T-helper 22 cell (primary cell): ENCODE measurements around the gene GALE.
"Not testable (repeated sequence)": the region's sequence is repeated elsewhere in the genome, so short reads cannot be mapped to it uniquely, and the experiment has no call there.

Experiments
- DNase-seq: peaks from one replicate; pipeline ENCODE4 v3.0.0-alpha.2; 2020; ENCODE audit warnings: low read depth

GALE gene

GRCh38 chr1:23792151-23792945 is 8.2 kb downstream of the GALE start:
- DNase-seq, result no peak

DNA sequence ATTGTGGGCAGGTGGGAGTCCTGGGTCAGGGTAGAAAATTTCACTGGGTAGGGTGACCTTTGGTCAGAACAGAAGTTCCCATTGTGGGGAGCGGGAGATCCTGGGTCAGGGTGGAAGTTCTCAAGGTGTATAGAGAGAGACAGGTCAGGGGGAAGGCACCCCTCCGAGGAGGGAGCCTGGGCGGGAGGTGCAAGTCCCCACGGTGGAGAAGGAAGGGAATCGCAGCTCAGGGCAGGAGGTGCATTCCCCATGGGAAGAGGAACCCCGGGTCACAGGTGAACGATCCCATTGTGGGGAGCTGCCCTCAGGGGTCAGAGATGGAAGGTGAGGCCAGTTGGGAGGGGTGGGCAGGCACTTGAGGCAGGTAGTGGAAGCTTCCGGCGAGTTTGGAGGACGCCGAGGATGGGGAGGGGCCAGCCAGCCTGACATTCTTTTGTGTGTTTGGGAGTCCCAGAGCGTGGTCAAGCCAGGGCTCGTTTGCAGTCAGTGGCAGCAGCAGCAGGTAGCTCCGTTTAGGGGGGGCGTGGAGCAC is 9.0 kb downstream of the GALE start:
- no peak for DNase-seq

DNA sequence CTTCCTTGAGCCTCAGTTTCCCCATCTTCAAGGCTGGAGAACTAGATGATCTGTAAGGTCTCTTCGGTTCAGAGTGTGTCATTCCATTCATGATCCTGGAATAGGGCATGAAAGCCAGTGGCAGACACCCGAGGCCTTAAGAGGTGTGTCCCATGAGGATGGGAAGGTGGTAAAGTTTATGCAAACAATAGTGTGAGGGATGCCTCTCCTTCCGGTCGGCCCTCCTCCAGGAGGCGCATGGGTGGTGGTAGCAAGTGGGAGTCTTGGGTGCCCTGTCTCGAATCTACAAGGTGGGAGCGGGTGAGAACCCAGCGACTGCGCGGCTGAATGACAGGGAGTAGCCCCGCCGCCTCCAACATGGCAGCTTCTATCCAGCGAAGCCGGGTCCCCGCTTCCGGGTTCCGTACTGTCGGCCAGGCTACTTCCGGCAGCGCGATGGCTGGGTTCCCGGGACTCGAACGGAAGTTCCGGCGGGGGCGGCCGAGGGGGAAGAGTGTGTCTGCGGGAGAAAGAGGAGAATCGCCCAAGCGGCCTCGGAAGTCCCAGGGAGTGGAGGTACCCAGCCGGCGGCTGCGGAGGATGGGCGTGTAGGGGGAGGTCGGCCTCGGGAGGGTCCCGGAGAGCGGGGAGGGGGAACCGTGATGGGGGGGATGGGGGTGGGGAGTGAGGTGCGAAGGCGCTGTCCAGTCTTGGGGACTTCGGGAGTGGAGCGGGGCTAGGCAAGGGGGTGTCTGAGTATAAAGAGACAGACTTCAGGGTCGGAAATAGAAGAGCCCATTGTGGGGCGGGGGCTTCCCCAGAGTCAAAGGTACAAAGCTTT is 9.6 kb downstream of the GALE start, which contains the start of gene LYPLA2:
Gene LYPLA2, plus strand, starts transcription at position 450 of the 820 bp plus-strand sequence. CDS start 1,538 bp downstream, outside the sequence.
- DNase-seq, result peak; percentile 77

GRCh38 chr1:23788695-23789094 is 11.9 kb downstream of the GALE start:
- no peak for DNase-seq

DNA sequence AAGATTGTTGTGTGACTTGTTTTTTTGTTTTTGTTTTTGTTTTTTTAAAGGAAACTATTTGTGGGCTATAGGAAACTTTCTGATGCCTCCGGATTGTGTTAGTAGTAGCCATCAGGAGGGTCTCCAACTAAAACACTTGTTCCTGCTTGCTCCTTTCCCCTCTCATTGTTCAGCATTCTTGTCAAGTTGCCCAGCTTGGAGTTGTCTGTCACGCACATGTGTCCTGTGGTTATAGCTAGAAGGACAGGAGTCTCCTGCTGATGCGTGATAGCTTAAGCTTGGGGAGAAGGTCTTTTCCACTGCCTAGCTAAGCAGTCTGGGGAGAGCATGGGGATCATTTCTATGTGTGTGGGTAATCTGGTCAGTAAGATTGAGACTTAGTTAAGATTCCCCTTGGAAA is 12.9 kb downstream of the GALE start:
- DNase-seq, result no peak

GRCh38 chr1:23784846-23785245 is 15.7 kb downstream of the GALE start:
- DNase-seq, result no peak

DNA sequence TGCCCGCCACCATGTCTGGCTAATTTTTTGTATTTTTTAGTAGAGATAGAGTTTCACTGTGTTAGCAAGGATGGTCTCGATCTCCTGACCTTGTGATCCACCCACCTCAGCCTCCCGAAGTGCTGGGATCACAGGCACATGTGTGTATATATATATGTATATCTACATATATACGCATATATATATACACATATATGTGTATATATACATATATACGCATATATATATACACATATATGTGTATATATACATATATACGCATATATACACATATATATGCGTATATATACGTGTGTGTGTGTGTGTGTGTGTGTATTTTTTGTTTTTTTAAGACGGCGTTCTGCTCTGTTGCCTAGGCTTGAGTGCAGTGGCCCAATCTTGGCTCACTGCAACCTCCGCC is 17.4 kb downstream of the GALE start:
- DNase-seq, result not testable (repeated sequence)

- no peak for DNase-seq
Measured at GRCh38 chr1:23779826-23780371, 20.7 kb downstream of the GALE start.

DNA sequence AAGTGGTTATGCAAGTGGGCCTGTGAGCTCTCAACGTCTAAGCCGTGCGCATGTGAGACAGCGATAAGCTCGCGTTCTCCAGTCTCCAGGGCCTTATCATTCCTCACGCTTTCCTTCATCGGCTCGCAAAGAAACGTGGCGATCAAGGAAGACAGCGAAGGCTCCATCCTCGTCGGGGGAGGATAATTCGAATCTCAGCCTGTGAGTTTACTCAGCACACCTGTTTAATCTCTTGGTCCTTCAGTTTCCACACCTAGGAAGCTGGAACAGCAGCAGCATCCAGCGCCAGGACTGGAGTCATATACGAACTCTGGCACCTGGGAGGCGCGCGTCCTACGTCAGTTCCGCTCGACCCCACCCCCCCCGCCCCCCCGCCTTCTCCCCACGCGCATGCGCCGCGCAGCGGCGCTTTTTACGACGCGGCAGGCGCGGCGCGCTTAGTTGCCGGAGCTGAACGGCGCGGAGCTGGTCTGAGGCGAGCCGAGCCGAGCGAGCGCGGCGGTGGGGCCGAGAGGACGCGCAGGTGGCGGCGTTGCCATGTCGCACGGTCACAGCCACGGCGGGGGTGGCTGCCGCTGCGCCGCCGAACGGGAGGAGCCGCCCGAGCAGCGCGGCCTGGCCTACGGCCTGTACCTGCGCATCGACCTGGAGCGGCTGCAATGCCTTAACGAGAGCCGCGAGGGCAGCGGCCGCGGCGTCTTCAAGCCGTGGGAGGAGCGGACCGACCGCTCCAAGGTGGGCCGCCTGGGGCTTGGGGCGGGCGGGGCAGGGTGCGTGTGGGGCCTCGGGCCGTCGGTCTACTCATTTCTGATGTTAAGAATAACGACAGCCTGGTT is 22.4 kb downstream of the GALE start, which contains the start of gene PITHD1:
Gene PITHD1, plus strand, starts transcription at position 440 of the 836 bp plus-strand sequence. Its CDS starts 98 bp downstream, at position 538.
- peak; percentile 71 for DNase-seq

GRCh38 chr1:23776217-23776616 is 24.3 kb downstream of the GALE start:
- DNase-seq, result no peak

DNA sequence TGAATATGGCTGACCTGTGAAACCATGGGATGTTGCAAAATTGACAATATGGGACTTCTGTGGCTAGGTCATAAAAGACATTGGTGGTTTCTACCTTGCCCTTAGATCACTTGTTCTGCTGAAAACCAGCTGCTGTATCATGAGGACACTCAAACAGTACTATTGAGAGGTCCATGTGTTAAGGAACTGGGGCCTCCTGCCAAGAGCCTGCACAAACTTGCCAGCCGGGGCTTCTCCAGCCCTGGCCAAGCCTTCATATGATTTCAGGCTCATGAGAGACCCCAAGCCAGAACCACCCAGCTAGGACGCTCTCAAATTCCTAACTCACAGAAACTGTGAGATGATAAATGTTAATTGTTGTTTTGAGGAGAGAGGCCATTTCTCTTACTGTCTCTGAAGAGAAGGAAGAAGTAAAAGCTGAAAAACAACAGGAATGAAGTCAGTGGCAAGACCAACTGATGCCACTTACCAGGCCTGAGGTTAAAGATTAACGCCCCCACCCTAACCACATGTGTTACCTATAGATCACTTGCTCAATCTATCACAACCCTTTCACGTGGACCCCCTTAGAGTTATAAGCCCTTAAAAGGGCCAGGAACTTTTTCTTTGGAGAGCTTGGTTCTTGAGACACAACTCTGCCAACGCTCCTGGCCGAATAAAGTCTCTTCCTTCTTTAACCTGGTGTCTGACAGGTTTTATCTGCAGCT is 26.2 kb downstream of the GALE start:
- DNase-seq, result no peak

DNA sequence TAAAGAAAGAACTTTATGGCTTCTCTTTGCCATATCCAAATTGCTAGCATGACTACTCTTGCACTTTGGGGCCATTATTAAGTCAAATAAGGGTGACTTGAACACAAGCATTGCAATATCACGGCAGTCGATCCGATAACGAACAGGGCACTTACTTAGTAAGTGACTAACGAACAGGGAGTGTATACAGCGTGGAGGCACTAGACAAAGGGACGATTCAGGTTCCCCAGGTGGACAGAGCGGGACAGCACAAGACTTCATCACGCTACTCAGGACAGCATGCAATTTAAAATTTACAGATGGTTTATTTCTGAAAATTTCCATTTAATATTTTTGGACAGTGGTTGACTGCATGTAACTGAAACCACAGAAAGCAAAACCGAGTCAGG is 27.7 kb downstream of the GALE start:
- DNase-seq, result no peak

- DNase-seq, result peak; percentile 61
Measured at GRCh38 chr1:23772049-23772853, 28.3 kb downstream of the GALE start.

GRCh38 chr1:23768733-23769132 is 31.8 kb downstream of the GALE start:
- DNase-seq, result no peak

DNA sequence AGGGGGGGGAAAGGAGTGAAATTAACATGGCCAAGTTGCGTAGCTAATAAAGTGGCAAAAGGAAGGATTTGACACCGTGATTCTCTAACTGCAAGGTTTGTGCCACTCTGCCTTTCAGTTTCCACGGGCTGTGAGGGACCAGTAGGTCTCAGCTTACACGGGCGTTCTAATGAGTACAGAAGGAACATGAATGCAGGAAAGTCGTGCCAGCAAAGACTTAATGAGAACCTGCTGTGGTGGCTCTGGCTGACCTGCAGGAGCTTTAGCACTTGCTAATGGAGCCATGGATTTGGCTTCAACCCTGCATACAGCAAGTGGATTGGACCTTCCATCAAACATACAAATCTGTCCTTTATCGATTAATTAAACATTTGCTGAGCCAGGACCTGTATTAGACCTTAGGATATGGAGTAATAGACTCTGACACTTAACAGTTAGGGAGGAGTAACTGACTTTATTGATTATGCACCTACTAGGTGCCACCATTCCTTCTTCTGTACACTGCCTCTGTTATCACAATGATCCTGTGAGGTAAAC is 37.4 kb downstream of the GALE start:
- DNase-seq, result no peak

DNA sequence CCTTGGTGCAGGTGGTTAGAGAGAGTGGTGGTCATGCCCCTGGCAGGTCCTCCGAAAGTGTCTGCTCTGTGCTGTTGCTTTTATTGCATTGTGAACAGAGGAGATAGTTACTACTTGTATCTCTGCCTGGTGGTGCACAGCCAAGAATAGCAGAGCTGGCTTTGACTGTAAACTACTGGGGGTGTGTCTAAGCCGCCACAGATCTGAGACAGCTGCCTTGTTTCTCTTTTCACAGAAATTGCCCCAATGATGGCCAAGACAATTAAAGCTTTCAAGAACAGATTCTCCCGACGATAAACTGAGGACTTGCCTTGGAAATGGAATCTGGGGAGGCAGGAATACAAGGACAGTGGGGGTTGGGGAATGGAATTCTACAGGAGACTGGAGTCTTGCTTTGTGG is 41.3 kb downstream of the GALE start:
- DNase-seq, result no peak

DNA sequence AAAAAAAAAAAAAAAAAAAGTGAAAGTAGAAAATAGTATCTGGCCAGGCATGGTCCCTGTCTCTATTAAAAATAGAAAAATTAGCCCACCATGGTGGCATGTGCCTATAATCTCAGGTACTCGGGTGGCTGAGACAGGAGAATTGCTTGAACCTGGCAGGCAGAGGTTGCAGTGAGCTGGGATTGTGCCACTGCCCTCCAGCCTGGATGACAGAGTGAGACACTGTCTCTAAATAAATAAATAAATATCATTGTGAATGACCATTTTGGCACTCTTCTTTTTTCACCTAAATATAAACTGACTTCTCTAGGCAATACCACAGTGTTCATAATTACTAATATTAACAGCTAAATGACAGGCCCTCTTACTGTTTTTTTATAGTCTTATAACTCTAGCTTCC is 42.7 kb downstream of the GALE start:
- no peak for DNase-seq

- no peak for DNase-seq
Measured at GRCh38 chr1:23756676-23757075, 43.9 kb downstream of the GALE start.

- no peak for DNase-seq
Measured at GRCh38 chr1:23752909-23753308, 47.6 kb downstream of the GALE start.

GRCh38 chr1:23751815-23752200 is 48.7 kb downstream of the GALE start:
- DNase-seq, result no peak
